H9 (cell line): ENCODE measurements around the gene CROCC. TPM values are rescaled to one million over a fixed set of nuclear protein-coding genes. Genes with fewer than 3 reads are reported as not detected.

Experiments used
- DNase-seq: peaks from one replicate; pipeline ENCODE4 v3.0.0-alpha.2; 2017
- H2AFZ ChIP-seq: one replicate; pipeline ENCODE4 v1.6.1; 2013; ENCODE audit warnings: mild to moderate bottlenecking, low read length, control low read depth, moderate library complexity
- H2AK5ac ChIP-seq: 2 replicates; pipeline ENCODE4 v1.6.1; 2013; ENCODE audit warnings: low read length, control low read depth, mixed read lengths; ENCODE audit not compliant: insufficient read length
- H2BK120ac ChIP-seq: one replicate; pipeline ENCODE4 v1.6.1; 2013; ENCODE audit warnings: low read depth, mild to moderate bottlenecking, low read length, control low read depth, inconsistent platforms; ENCODE audit not compliant: poor library complexity, severe bottlenecking
- H2BK12ac ChIP-seq: 2 replicates; pipeline ENCODE4 v1.6.1; 2013; ENCODE audit warnings: low read length, control low read depth, mixed read lengths, low read depth; ENCODE audit not compliant: insufficient read length
- H2BK15ac ChIP-seq: 2 replicates; pipeline ENCODE4 v1.6.1; 2013; ENCODE audit warnings: low read depth, low read length, control low read depth
- H2BK20ac ChIP-seq: one replicate; pipeline ENCODE4 v1.6.1; 2013; ENCODE audit warnings: low read depth, mild to moderate bottlenecking, low read length, control low read depth, inconsistent platforms; ENCODE audit not compliant: poor library complexity, severe bottlenecking
- H2BK5ac ChIP-seq: 2 replicates; pipeline ENCODE4 v1.6.1; 2013; ENCODE audit warnings: low read length, control low read depth, mixed read lengths; ENCODE audit not compliant: insufficient read length
- H3K14ac ChIP-seq: 2 replicates; pipeline ENCODE4 v1.6.1; 2013; ENCODE audit warnings: low read length, control low read depth; ENCODE audit not compliant: insufficient read depth
- H3K18ac ChIP-seq: 2 replicates; pipeline ENCODE4 v1.6.1; 2013; ENCODE audit warnings: low read depth, mild to moderate bottlenecking, mixed read lengths, low read length, control low read depth; ENCODE audit not compliant: insufficient read length
- H3K23ac ChIP-seq: 2 replicates; pipeline ENCODE4 v1.6.1; 2013; ENCODE audit warnings: low read length, control low read depth, mixed read lengths, low read depth; ENCODE audit not compliant: insufficient read length
- H3K23me2 ChIP-seq: 2 replicates; pipeline ENCODE4 v1.6.1; 2013; ENCODE audit warnings: low read depth, mild to moderate bottlenecking, mixed read lengths, low read length, control low read depth; ENCODE audit not compliant: insufficient read length, poor library complexity, severe bottlenecking
- H3K27ac ChIP-seq: 2 replicates; pipeline ENCODE4 v1.5.1; 2013; ENCODE audit warnings: low read length, control low read depth, mixed read lengths, low read depth; ENCODE audit not compliant: insufficient read length
- H3K27me3 ChIP-seq: 2 replicates; pipeline ENCODE4 v1.6.1; 2013; ENCODE audit warnings: low read length, control low read depth, inconsistent platforms; ENCODE audit not compliant: insufficient read depth
- H3K4ac ChIP-seq: 2 replicates; pipeline ENCODE4 v1.6.1; 2013; ENCODE audit warnings: low read depth, mild to moderate bottlenecking, control low read depth, inconsistent platforms, low read length, moderate library complexity
- H3K4me1 ChIP-seq: 2 replicates; pipeline ENCODE4 v1.6.1; 2013; ENCODE audit warnings: low read length, control low read depth, inconsistent platforms; ENCODE audit not compliant: insufficient read depth
- H3K4me2 ChIP-seq: 2 replicates; pipeline ENCODE4 v1.6.1; 2013; ENCODE audit warnings: low read length, control low read depth, mixed read lengths; ENCODE audit not compliant: insufficient read length, insufficient read depth
- H3K56ac ChIP-seq: 2 replicates; pipeline ENCODE4 v1.6.1; 2013; ENCODE audit warnings: low read depth, mild to moderate bottlenecking, mixed read lengths, low read length, control low read depth; ENCODE audit not compliant: insufficient read length
- H3K79me1 ChIP-seq: 2 replicates; pipeline ENCODE4 v1.6.1; 2013; ENCODE audit warnings: low read depth, mild to moderate bottlenecking, moderate library complexity, low read length, control low read depth, inconsistent platforms; ENCODE audit not compliant: insufficient read depth, poor library complexity, severe bottlenecking
- H3K79me2 ChIP-seq: 2 replicates; pipeline ENCODE4 v1.6.1; 2013; ENCODE audit warnings: low read length, control low read depth, inconsistent platforms; ENCODE audit not compliant: insufficient read depth
- H3K9ac ChIP-seq: 2 replicates; pipeline ENCODE4 v1.6.1; 2013; ENCODE audit warnings: low read length, control low read depth, mixed read lengths; ENCODE audit not compliant: insufficient read length; ENCODE audit errors: extremely low read depth
- H3K9me3 ChIP-seq: one replicate; pipeline ENCODE4 v1.6.1; 2013; ENCODE audit warnings: low read depth, low read length, inconsistent platforms; ENCODE audit not compliant: control insufficient read depth
- H3T11ph ChIP-seq: one replicate; pipeline ENCODE4 v1.6.1; 2013; ENCODE audit warnings: mild to moderate bottlenecking, low read length, control low read depth, inconsistent platforms
- H4K20me1 ChIP-seq: one replicate; pipeline ENCODE4 v1.6.1; 2013; ENCODE audit not compliant: control insufficient read depth, insufficient read length, insufficient read depth
- H4K5ac ChIP-seq: 2 replicates; pipeline ENCODE4 v1.6.1; 2013; ENCODE audit warnings: low read depth, mild to moderate bottlenecking, mixed read lengths, low read length, control low read depth; ENCODE audit not compliant: insufficient read length
- H4K8ac ChIP-seq: replicated peaks from 2 replicates; pipeline ENCODE4 v1.6.1; 2013; ENCODE audit warnings: low read length, control low read depth, mixed read lengths, low read depth; ENCODE audit not compliant: insufficient read length
- H4K91ac ChIP-seq: 2 replicates; pipeline ENCODE4 v1.6.1; 2013; ENCODE audit warnings: low read depth, mild to moderate bottlenecking, moderate library complexity, mixed read lengths, low read length, control low read depth; ENCODE audit not compliant: insufficient read length
- H3K27ac Mint-ChIP-seq, 3 experiments: 2 replicates in 2 of 3; 3 replicates in 1 of 3; pipeline ENCODE4 v1.8.0; 2020 to 2021; ENCODE audit warnings: mixed read lengths in 3 of 3, mild to moderate bottlenecking in 1 of 3, moderate library complexity in 1 of 3
- H3K27me3 Mint-ChIP-seq: 2 replicates; pipeline ENCODE4 v1.8.0; 2021; ENCODE audit warnings: low read depth, mild to moderate bottlenecking, moderate library complexity, mixed read lengths
- H3K36me3 Mint-ChIP-seq, 3 experiments: 2 replicates in 2 of 3; 3 replicates in 1 of 3; pipeline ENCODE4 v1.8.0; 2020 to 2021; ENCODE audit warnings: low read depth in 3 of 3, mixed read lengths in 3 of 3; ENCODE audit not compliant: insufficient read depth in 1 of 3
- H3K4me1 Mint-ChIP-seq, 2 experiments: 2 replicates each; pipeline ENCODE4 v1.8.0; 2020; ENCODE audit warnings: mixed read lengths in 2 of 2
- H3K4me3 Mint-ChIP-seq, 2 experiments: 2 replicates in 1 of 2; 3 replicates in 1 of 2; pipeline ENCODE4 v1.8.0; 2020 to 2021; ENCODE audit warnings: mild to moderate bottlenecking in 2 of 2, mixed read lengths in 2 of 2, moderate library complexity in 1 of 2
- H3K9me3 Mint-ChIP-seq, 2 experiments: 2 replicates in 1 of 2; 3 replicates in 1 of 2; pipeline ENCODE4 v1.8.0; 2020; ENCODE audit warnings: mild to moderate bottlenecking in 2 of 2, mixed read lengths in 2 of 2, moderate library complexity in 1 of 2
- CTCF ChIP-seq: fragments of 200-600 bp; sonication (generic); conservative IDR thresholded peaks from 3 replicates; pipeline ENCODE4 v1.8.0; 2021; ENCODE audit warnings: antibody characterized with exemption, mild to moderate bottlenecking
- WGBS: extraction: QIAGEN DNeasy Blood & Tissue Kit; methylation state at CpG from one replicate; pipeline ENCODE4 v1.1.7; 2013; ENCODE audit warnings: missing lambda C conversion rate, low lambda C conversion rate, mixed read lengths; ENCODE audit not compliant: insufficient read length; ENCODE audit errors: extremely low coverage; 5-methylcytosine and 5-hydroxymethylcytosine counted together
- total RNA-seq: library from RNA; stranded (reverse); gene quantifications from 2 replicates; pipeline ENCODE4 v1.2.1, GENCODE V29; 2021

Gene CROCC
- total RNA-seq, 1 experiment from 2014 or later, result 40.7 TPM

GRCh38 chr1:16979475-16980327, 58.0 kb downstream of the CROCC start:
- H2BK5ac ChIP-seq, result no peak overlapping the region
- WGBS, result no CpG with 5 or more reads among the region's 44 CpGs
- Mint-ChIP-seq H3K27me3 (peaks cover 9% of the 10 kb centered on the region), H3K27ac (peak overlapping the region in 1 of 3 experiments; percentile 72; a peak in 2 of 7 replicates), H3K9me3 (no peaks in the 10 kb centered on the region), H3K36me3 (peaks cover 8 to 34% (median 26%) of the 10 kb centered on the region in 3 experiments), H3K4me1 (peaks cover 27 to 47% of the 10 kb centered on the region in 2 experiments), H3K4me3 (peak overlapping the region; percentile 80 to 82)
- H3T11ph ChIP-seq, result no peak overlapping the region
- no peak overlapping the region for H3K56ac ChIP-seq
- no peak overlapping the region for H4K91ac ChIP-seq
- peak overlapping the region; percentile 41; the same call in 1 of the 2 replicates for H3K14ac ChIP-seq
- no peak overlapping the region for H2BK20ac ChIP-seq
- no peak overlapping the region for H2AFZ ChIP-seq
- H3K4me2 ChIP-seq, result peak overlapping the region; percentile 67
- no peak overlapping the region for H2BK12ac ChIP-seq
- H3K27ac ChIP-seq, result no peak overlapping the region
- TF ChIP-seq CTCF, result no peak
- H3K23ac ChIP-seq, result no peak overlapping the region
- no peaks in the 10 kb centered on the region; the same call in 1 of the 2 replicates for H3K4me1 ChIP-seq
- H2BK120ac ChIP-seq, result no peak overlapping the region
- no peaks in the 10 kb centered on the region for H4K20me1 ChIP-seq
- no peak overlapping the region for H2BK15ac ChIP-seq
- peaks cover 11% of the 10 kb centered on the region for H3K23me2 ChIP-seq
- H4K8ac ChIP-seq, result no peak overlapping the region
- no peaks in the 10 kb centered on the region for H3K27me3 ChIP-seq
- H3K79me1 ChIP-seq, result no peaks in the 10 kb centered on the region
- DNase-seq, result no peak
- no peaks in the 10 kb centered on the region for H3K9me3 ChIP-seq
- no peak overlapping the region for H4K5ac ChIP-seq
- H2AK5ac ChIP-seq, result no peak overlapping the region
- H3K9ac ChIP-seq, result peak overlapping the region; percentile 52
- no peaks in the 10 kb centered on the region; the same call in 1 of the 2 replicates for H3K79me2 ChIP-seq
- H3K18ac ChIP-seq, result no peak overlapping the region
- H3K4ac ChIP-seq, result no peak overlapping the region
